Endodermal cell (in vitro differentiated cells): ENCODE measurements around the gene TNRC18. TPM values are rescaled to one million over a fixed set of nuclear protein-coding genes. Genes with fewer than 3 reads are reported as not detected.

Experiments
- DNase-seq: peaks from one replicate; pipeline ENCODE4 v3.0.0-alpha.2; 2017
- H3K27ac ChIP-seq: 2 replicates; pipeline ENCODE4 v1.5.1; 2013; ENCODE audit warnings: mild to moderate bottlenecking, low read depth, low read length, moderate library complexity
- H3K27me3 ChIP-seq: 2 replicates; pipeline ENCODE4 v1.6.1; 2013; ENCODE audit warnings: mild to moderate bottlenecking, low read length, moderate library complexity; ENCODE audit not compliant: insufficient read depth, control insufficient read depth, poor library complexity, severe bottlenecking
- H3K36me3 ChIP-seq: 2 replicates; pipeline ENCODE4 v1.7.0; 2013; ENCODE audit warnings: mild to moderate bottlenecking, low read length, moderate library complexity; ENCODE audit not compliant: control insufficient read depth, insufficient read depth
- H3K4me1 ChIP-seq: one replicate; pipeline ENCODE4 v1.7.0; 2013; ENCODE audit warnings: low read length; ENCODE audit not compliant: control insufficient read depth, insufficient read depth
- H3K4me3 ChIP-seq: 2 replicates; pipeline ENCODE4 v1.5.1; 2013; ENCODE audit warnings: mild to moderate bottlenecking, low read length, moderate library complexity
- H3K9ac ChIP-seq: 2 replicates; pipeline ENCODE4 v1.6.1; 2013; ENCODE audit warnings: mild to moderate bottlenecking, low read length, moderate library complexity; ENCODE audit not compliant: poor library complexity, severe bottlenecking; ENCODE audit errors: extremely low read depth
- H3K9me3 ChIP-seq: 2 replicates; pipeline ENCODE4 v1.6.1; 2013; ENCODE audit warnings: mild to moderate bottlenecking, low read length, moderate library complexity; ENCODE audit not compliant: control insufficient read depth
- H3K27ac Mint-ChIP-seq: 2 replicates; pipeline ENCODE4 v1.8.0; 2020; ENCODE audit warnings: mixed read lengths
- H3K27me3 Mint-ChIP-seq: 2 replicates; pipeline ENCODE4 v1.8.0; 2021; ENCODE audit warnings: mild to moderate bottlenecking, mixed read lengths; ENCODE audit not compliant: insufficient read depth
- H3K36me3 Mint-ChIP-seq: 2 replicates; pipeline ENCODE4 v1.8.0; 2020; ENCODE audit warnings: low read depth, mixed read lengths
- H3K4me1 Mint-ChIP-seq: 2 replicates; pipeline ENCODE4 v1.8.0; 2020; ENCODE audit warnings: mixed read lengths
- H3K4me3 Mint-ChIP-seq: 2 replicates; pipeline ENCODE4 v1.8.0; 2020; ENCODE audit warnings: mild to moderate bottlenecking, moderate library complexity, mixed read lengths
- H3K9me3 Mint-ChIP-seq: 2 replicates; pipeline ENCODE4 v1.8.0; 2020; ENCODE audit warnings: mild to moderate bottlenecking, mixed read lengths
- WGBS, 2 experiments: methylation state at CpG; one replicate each; pipeline versions ENCODE4 v1.1.5 to v1.1.7; 2013; ENCODE audit warnings: missing lambda C conversion rate in 2 of 2, mixed read lengths in 1 of 2; ENCODE audit not compliant: insufficient coverage in 1 of 2, insufficient read length in 1 of 2; 5-methylcytosine and 5-hydroxymethylcytosine counted together
- total RNA-seq, 2 donors: library from RNA; stranded (reverse); fragmentation: NEBNext Ultra II Directional in 1 of 2; extraction: Animal tissue kit (Norgen Biotek cat#: 25700) in 1 of 2; gene quantifications; 2 replicates in 1 of 2; 3 replicates in 1 of 2; pipeline ENCODE4 v1.2.1, GENCODE V29; 2021
- TF ChIP-seq, protein P1 (sequence below): fragments of 200-600 bp; sonication (generic); conservative IDR thresholded peaks from 2 replicates; pipeline ENCODE4 v1.5.0; 2021; ENCODE audit warnings: antibody characterized with exemption, mild to moderate bottlenecking

The TNRC18 gene
- total RNA-seq, 2 donors from 2014 or later = 103 to 136 TPM

GRCh38 chr7:5456409-5456808 is 32.8 kb upstream of the TNRC18 start:
- Mint-ChIP-seq H3K4me3 (no peak overlapping the region), H3K9me3 (peaks cover 2% of the 10 kb centered on the region), H3K4me1 (no peaks in the 10 kb centered on the region), H3K36me3 (no peaks in the 10 kb centered on the region), H3K27me3 (peaks cover 9% of the 10 kb centered on the region), H3K27ac (no peak overlapping the region)
- TF ChIP-seq, protein P1, sequence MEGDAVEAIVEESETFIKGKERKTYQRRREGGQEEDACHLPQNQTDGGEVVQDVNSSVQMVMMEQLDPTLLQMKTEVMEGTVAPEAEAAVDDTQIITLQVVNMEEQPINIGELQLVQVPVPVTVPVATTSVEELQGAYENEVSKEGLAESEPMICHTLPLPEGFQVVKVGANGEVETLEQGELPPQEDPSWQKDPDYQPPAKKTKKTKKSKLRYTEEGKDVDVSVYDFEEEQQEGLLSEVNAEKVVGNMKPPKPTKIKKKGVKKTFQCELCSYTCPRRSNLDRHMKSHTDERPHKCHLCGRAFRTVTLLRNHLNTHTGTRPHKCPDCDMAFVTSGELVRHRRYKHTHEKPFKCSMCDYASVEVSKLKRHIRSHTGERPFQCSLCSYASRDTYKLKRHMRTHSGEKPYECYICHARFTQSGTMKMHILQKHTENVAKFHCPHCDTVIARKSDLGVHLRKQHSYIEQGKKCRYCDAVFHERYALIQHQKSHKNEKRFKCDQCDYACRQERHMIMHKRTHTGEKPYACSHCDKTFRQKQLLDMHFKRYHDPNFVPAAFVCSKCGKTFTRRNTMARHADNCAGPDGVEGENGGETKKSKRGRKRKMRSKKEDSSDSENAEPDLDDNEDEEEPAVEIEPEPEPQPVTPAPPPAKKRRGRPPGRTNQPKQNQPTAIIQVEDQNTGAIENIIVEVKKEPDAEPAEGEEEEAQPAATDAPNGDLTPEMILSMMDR = no peak
- WGBS, 2 experiments = 86 to 94% methylated on average over 1 to 4 of the region's 4 CpGs
- Histone ChIP-seq H3K4me1 (no peaks in the 10 kb centered on the region), H3K4me3 (no peak overlapping the region), H3K27me3 (no peaks in the 10 kb centered on the region), H3K9ac (no peak overlapping the region), H3K36me3 (no peaks in the 10 kb centered on the region), H3K27ac (no peak overlapping the region), H3K9me3 (no peaks in the 10 kb centered on the region)
- DNase-seq = no peak

- WGBS, 2 experiments = 83 to 86% methylated on average over 21 to 22 of the region's 22 CpGs
- H3K4me3 Mint-ChIP-seq = no peak overlapping the region
Observed at GRCh38 chr7:5455581-5456219, 32.1 kb upstream of the TNRC18 start.

DNA sequence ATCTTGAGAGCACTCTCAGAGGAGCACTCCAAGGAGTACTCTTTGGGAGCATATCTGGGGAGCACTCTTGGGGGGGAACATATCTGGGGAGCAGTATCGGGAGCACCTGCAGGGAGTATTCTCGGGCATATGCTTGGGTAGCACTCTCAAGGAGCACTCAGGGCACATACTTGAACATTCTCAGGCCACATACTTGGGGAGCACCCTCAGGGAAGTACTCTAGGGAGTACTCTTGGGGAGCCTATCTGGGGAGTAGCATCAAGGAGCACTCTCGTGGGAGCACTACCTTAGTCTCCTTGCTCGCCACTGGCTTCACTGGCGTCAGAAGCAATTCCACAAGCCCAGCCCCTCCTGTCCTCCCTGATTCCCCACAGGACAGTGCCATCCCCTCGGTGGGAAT is 31.5 kb upstream of the TNRC18 start:
- H3K27ac Mint-ChIP-seq = no peak overlapping the region
- no peaks in the 10 kb centered on the region for H3K36me3 Mint-ChIP-seq
- TF ChIP-seq, protein P1 = no peak
- no peak for DNase-seq
- Histone ChIP-seq H3K36me3 (no peaks in the 10 kb centered on the region), H3K9ac (no peak overlapping the region), H3K27ac (no peak overlapping the region), H3K4me1 (no peaks in the 10 kb centered on the region), H3K9me3 (no peaks in the 10 kb centered on the region), H3K27me3 (no peaks in the 10 kb centered on the region), H3K4me3 (no peak overlapping the region)
- no peak overlapping the region for H3K4me3 Mint-ChIP-seq
- peaks cover 2% of the 10 kb centered on the region for H3K9me3 Mint-ChIP-seq
- 85 to 90% methylated on average over 6 of the region's 6 CpGs for WGBS, 2 experiments
- H3K4me1 Mint-ChIP-seq = no peaks in the 10 kb centered on the region
- H3K27me3 Mint-ChIP-seq = peaks cover 9% of the 10 kb centered on the region

More at GRCh38 chr7:5455581-5456219, 32.1 kb upstream of the TNRC18 start:
- H3K4me1 Mint-ChIP-seq = no peaks in the 10 kb centered on the region
- H3K9me3 Mint-ChIP-seq = peaks cover 2% of the 10 kb centered on the region
- TF ChIP-seq, protein P1 = no peak
- Histone ChIP-seq H3K36me3 (no peaks in the 10 kb centered on the region), H3K4me3 (no peak overlapping the region), H3K9ac (no peak overlapping the region), H3K27me3 (no peaks in the 10 kb centered on the region), H3K4me1 (no peaks in the 10 kb centered on the region), H3K27ac (no peak overlapping the region), H3K9me3 (no peaks in the 10 kb centered on the region)
- no peak for DNase-seq
- peaks cover 9% of the 10 kb centered on the region for H3K27me3 Mint-ChIP-seq
- H3K27ac Mint-ChIP-seq = no peak overlapping the region
- H3K36me3 Mint-ChIP-seq = no peaks in the 10 kb centered on the region
